Gastrocnemius medialis (tissue), 4 donors: ENCODE measurements around the gene LDAH.

Source experiments
- POLR2A ChIP-seq, 2 donors: fragments of 450-650 bp; IDR thresholded peaks; one replicate each; pipeline ENCODE4 v1.6.1; 2017; ENCODE audit warnings: antibody characterized with exemption in 2 of 2, mild to moderate bottlenecking in 2 of 2, moderate library complexity in 2 of 2
- TF ChIP-seq, protein P1 (sequence below), 5 experiments: fragments of 450-650 bp in 3 of 5; fragments of 200-600 bp in 2 of 5; sonication (generic) in 2 of 5; IDR thresholded peaks in 4 of 5; conservative IDR thresholded peaks in 1 of 5; 1 replicate in 4 of 5; 2 replicates in 1 of 5; pipeline ENCODE4 v1.5.1; 2016 to 2019; ENCODE audit warnings: antibody characterized with exemption in 5 of 5, mild to moderate bottlenecking in 3 of 5, moderate library complexity in 3 of 5

DNA sequence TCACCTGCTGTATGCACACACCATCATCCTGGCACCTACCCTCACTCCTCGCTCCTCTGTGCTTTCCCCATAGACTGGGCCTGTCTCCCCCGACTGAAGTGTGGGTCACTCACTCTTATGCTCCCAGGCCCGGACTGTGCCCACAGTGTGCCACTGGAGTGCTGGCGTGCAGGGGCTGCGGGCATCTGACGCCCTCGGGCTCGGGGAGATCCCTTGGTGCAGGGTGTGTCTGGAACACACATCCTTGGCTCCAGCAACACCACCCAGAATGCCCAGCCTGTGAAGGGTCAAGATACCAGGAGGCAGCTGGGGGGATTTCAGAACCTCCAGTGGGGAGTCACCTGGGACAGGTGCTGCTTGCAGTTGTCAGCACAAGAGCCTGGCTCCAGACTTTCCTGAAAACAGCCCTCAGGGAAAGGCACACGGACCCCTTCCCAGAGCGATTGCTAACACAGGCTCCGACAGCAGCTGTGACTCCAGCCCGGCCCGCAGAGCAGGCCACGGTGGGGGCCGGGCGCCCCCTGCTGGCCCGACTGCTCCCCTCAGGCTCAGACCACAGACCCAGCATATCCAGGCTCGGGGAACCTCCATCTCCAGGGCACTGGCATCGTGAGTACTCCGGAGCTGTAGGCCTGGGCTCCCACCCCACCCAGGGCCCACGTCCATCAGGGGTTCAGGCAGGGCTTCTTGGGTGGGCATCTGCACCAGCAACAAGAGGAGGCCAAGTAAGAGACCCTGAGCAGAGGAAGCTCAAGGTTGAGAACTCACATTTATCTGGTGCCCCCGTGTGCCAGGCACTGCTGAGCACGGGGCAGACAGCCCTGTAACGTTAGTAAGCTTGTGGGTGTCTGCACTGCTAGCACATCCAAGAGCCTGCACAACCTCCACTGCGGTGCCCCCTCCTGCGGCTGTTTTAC is 180.6 kb downstream of the LDAH start:
- TF ChIP-seq, protein P1, sequence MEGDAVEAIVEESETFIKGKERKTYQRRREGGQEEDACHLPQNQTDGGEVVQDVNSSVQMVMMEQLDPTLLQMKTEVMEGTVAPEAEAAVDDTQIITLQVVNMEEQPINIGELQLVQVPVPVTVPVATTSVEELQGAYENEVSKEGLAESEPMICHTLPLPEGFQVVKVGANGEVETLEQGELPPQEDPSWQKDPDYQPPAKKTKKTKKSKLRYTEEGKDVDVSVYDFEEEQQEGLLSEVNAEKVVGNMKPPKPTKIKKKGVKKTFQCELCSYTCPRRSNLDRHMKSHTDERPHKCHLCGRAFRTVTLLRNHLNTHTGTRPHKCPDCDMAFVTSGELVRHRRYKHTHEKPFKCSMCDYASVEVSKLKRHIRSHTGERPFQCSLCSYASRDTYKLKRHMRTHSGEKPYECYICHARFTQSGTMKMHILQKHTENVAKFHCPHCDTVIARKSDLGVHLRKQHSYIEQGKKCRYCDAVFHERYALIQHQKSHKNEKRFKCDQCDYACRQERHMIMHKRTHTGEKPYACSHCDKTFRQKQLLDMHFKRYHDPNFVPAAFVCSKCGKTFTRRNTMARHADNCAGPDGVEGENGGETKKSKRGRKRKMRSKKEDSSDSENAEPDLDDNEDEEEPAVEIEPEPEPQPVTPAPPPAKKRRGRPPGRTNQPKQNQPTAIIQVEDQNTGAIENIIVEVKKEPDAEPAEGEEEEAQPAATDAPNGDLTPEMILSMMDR (IDR thresholded peaks at IDR 0.05 in 4 of 5, conservative IDR thresholded peaks at IDR 0.05 in 1 of 5), result peak; percentile 88 to 99 (median 97)
- TF ChIP-seq POLR2A (IDR thresholded peaks at IDR 0.05), result no peak
